Neural cell (in vitro differentiated cells): ENCODE results near the gene CDH4.

Experiments used
- CTCF ChIP-seq: fragments of 450-650 bp; IDR thresholded peaks from 2 replicates; pipeline ENCODE4 v1.5.1; 2014; ENCODE audit warnings: antibody characterized with exemption, mild to moderate bottlenecking, moderate library complexity; ENCODE audit not compliant: poor library complexity, severe bottlenecking
- EP300 ChIP-seq: fragments of 450-650 bp; conservative IDR thresholded peaks from 2 replicates; pipeline ENCODE4 v1.6.1; 2014; ENCODE audit warnings: antibody characterized with exemption, mild to moderate bottlenecking, moderate library complexity; ENCODE audit not compliant: poor library complexity, severe bottlenecking
- EZH2 ChIP-seq: fragments of 200-600, 300-800 bp; shearing (Covaris generic), sonication (generic); IDR thresholded peaks from 2 replicates; pipeline ENCODE4 v1.6.1; 2014; ENCODE audit warnings: antibody characterized with exemption, low read length, borderline replicate concordance, mild to moderate bottlenecking; ENCODE audit not compliant: insufficient read depth, poor library complexity, severe bottlenecking
- MXI1 ChIP-seq: fragments of 450-650 bp; conservative IDR thresholded peaks from 2 replicates; pipeline ENCODE4 v1.6.1; 2014; ENCODE audit warnings: antibody characterized with exemption, mild to moderate bottlenecking; ENCODE audit not compliant: poor library complexity, severe bottlenecking
- POLR2AphosphoS5 ChIP-seq: IDR thresholded peaks from 2 replicates; pipeline ENCODE4 v1.6.1; 2012
- RAD21 ChIP-seq: fragments of 450-650 bp; conservative IDR thresholded peaks from 2 replicates; pipeline ENCODE4 v1.6.1; 2014; ENCODE audit warnings: antibody characterized with exemption, mild to moderate bottlenecking, moderate library complexity
- SMC3 ChIP-seq: fragments of 450-650 bp; conservative IDR thresholded peaks from 2 replicates; pipeline ENCODE4 v1.6.1; 2014; ENCODE audit warnings: antibody characterized with exemption, mild to moderate bottlenecking, moderate library complexity; ENCODE audit not compliant: poor library complexity
- TAF1 ChIP-seq: IDR thresholded peaks from 2 replicates; pipeline ENCODE4 v1.6.1; 2012; ENCODE audit warnings: low read depth

GRCh38 chr20:61478611-61479305, 226.7 kb downstream of the CDH4 start:
- no peak for TF ChIP-seq MXI1
- no peak for TF ChIP-seq CTCF
- TF ChIP-seq POLR2AphosphoS5 = no peak
- TF ChIP-seq EP300 = no peak
- no peak for TF ChIP-seq RAD21
- no peak for TF ChIP-seq SMC3
- no peak for TF ChIP-seq EZH2
- no peak for TF ChIP-seq TAF1
